Measurements from ENCODE around the gene XKR3.
"Not testable (repeated sequence)": the region's sequence is repeated elsewhere in the genome, so short reads cannot be mapped to it uniquely, and the experiment has no call there.

Gene XKR3

GRCh38 chr22:16789860-16790493 is 35.2 kb downstream of the XKR3 start:
- TF ChIP-seq POLR2A (IDR thresholded peaks at IDR 0.05; ENCODE audit: low read length): no peak
- no peak for TF ChIP-seq GATA1 (IDR thresholded peaks at IDR 0.05; ENCODE audit: low read depth, low read length)
- no peak for DNase-seq

GRCh38 chr22:16783930-16784354 is 41.3 kb downstream of the XKR3 start:
- no peak for TF ChIP-seq GATA1 (IDR thresholded peaks at IDR 0.05; ENCODE audit: low read depth, low read length)
- no peak for TF ChIP-seq POLR2A (IDR thresholded peaks at IDR 0.05; ENCODE audit: low read length)
- no peak for DNase-seq

DNA sequence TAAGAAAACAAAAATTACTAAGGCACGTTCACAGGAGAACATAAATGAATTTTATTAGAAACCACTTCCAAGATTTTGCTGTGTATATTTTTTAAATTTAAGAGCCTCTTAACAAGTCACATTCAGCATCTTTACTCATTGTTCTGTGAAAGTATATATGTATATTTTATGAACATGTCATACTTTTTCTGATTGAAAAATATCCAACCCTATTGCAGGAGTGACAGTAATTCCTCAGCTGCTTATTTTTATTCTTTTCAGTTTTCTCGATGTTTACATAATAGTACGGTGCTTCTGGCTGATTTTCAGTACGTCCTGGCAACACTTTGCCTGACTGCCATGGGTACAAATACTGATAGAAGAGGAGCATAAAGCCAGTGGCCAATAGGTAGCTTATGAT is 41.8 kb downstream of the XKR3 start:
- TF ChIP-seq GATA1 (IDR thresholded peaks at IDR 0.05; ENCODE audit: low read depth, low read length) (no peak), POLR2A (IDR thresholded peaks at IDR 0.05; ENCODE audit: low read length) (no peak)
- no peak for DNase-seq

GRCh38 chr22:16781764-16782329 is 43.4 kb downstream of the XKR3 start:
- DNase-seq: no peak
- TF ChIP-seq POLR2A (IDR thresholded peaks at IDR 0.05; ENCODE audit: low read length) (no peak), GATA1 (IDR thresholded peaks at IDR 0.05; ENCODE audit: low read depth, low read length) (no peak)

- TF ChIP-seq GATA1 (IDR thresholded peaks at IDR 0.05; ENCODE audit: low read depth, low read length) (no peak), POLR2A (IDR thresholded peaks at IDR 0.05; ENCODE audit: low read length) (no peak)
- DNase-seq: no peak
Measured at GRCh38 chr22:16781074-16781763, 44.0 kb downstream of the XKR3 start.

GRCh38 chr22:16777284-16777924 is 47.8 kb downstream of the XKR3 start:
- TF ChIP-seq POLR2A (IDR thresholded peaks at IDR 0.05; ENCODE audit: low read length): no peak
- TF ChIP-seq GATA1 (IDR thresholded peaks at IDR 0.05; ENCODE audit: low read depth, low read length): no peak
- DNase-seq: no peak

GRCh38 chr22:16776080-16776479 is 49.1 kb downstream of the XKR3 start:
- DNase-seq: no peak
- no peak for TF ChIP-seq POLR2A (IDR thresholded peaks at IDR 0.05; ENCODE audit: low read length)
- TF ChIP-seq GATA1 (IDR thresholded peaks at IDR 0.05; ENCODE audit: low read depth, low read length): no peak

- TF ChIP-seq POLR2A (IDR thresholded peaks at IDR 0.05; ENCODE audit: low read length) (no peak), GATA1 (IDR thresholded peaks at IDR 0.05; ENCODE audit: low read depth, low read length) (no peak)
- no peak for DNase-seq
Measured at GRCh38 chr22:16774911-16775500, 50.2 kb downstream of the XKR3 start.

- DNase-seq: not testable (repeated sequence)
Measured at GRCh38 chr22:16771569-16771968, 53.6 kb downstream of the XKR3 start.

- DNase-seq: not testable (repeated sequence)
Measured at GRCh38 chr22:16767927-16768326, 57.3 kb downstream of the XKR3 start.

DNA sequence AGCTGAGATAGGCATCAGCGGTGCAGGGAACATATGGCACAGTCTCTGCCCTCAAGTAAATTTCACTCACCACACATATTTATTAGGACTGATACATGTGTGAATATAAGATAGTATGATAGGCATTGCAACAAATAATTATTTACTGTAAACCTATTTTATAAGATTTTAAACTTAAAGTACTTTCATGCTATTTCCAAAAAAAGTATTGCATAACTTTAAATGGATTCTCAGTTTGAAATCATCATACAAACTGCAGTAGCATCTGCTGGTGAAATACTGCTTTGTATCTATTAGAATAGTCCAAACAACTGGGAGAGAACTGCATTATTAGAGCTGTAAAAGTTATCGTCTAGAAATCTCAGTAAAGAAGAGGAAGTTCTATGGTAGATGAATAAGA is 63.0 kb downstream of the XKR3 start:
- not testable (repeated sequence) for DNase-seq

DNA sequence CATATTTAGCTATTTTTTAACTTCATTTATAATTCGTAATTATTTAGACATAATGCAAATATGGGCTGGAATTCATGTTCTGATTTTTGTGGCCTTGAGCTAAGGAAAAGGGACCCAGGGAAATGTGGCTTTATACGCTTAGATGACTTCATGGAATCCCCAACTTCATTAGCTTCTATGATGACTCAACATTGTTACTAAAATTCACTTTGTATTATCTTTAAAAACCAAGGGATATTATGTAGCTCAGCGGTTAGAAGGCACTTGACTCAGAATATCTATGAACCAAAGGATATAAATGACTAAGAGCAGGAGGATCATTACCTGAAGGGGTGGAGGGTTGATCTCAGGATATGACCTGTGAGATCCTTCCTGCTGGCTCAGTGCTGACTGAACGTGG is 64.8 kb downstream of the XKR3 start:
- DNase-seq: not testable (repeated sequence)

GRCh38 chr22:16749282-16749681 is 75.9 kb downstream of the XKR3 start:
- not testable (repeated sequence) for DNase-seq

- not testable (repeated sequence) for DNase-seq
Measured at GRCh38 chr22:16748160-16748929, 76.9 kb downstream of the XKR3 start.

DNA sequence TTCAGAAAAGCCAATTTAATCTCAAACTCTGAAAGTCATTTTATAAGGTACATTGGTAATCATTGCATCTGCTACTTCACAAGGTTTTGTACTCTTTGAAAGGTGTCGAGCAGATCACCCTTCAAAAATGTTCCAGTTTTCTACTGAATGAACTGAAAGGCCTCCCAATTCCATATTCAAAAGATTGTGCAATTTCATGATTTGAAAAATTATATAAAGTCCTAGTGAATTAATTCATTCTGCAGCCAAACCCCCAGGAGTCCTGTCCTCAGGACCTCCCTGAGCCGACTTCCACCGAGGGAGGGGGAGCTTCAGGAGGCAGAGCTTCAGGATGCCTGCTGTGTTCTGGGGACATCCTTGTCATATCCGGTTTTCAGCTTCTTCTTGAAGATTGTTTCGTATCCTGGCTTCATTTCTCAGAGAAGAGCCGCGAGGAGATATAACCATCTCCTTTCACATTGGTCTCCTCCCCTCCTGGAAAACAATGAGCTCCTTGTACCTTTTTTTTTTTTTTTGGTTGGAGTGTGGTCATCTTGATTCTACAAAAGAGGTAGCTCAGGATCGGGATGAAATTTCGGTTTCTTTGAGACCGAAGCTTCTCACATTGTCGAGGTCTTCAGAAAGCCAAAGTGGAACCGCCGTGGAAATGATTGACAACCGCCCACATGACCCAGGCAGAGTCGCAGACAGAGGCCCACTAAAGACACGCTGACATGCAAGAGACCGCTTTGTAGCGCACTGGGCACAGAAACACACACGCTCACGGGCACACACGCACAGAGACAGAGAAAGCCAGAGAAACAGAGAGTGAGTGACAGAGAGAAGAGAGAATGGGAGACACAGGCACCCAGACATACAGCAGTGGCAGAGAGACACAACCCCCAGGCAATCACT is 77.7 kb downstream of the XKR3 start:
- DNase-seq: not testable (repeated sequence)

- not testable (repeated sequence) for DNase-seq
Measured at GRCh38 chr22:16734271-16734670, 90.9 kb downstream of the XKR3 start.

Data from erythroblast (primary cell).